GM18511 (cell line): ENCODE data around the gene SHF.
"Not testable (repeated sequence)": the region's sequence is repeated elsewhere in the genome, so short reads cannot be mapped to it uniquely, and the experiment has no call there.

Source experiments
- ATAC-seq: cut with Tn5 transposase; IDR thresholded peaks from one replicate; pipeline ENCODE4 v1.9.1; 2021; ENCODE audit warnings: mild to moderate bottlenecking, moderate library complexity; ENCODE audit not compliant: unreplicated experiment

The SHF gene

DNA sequence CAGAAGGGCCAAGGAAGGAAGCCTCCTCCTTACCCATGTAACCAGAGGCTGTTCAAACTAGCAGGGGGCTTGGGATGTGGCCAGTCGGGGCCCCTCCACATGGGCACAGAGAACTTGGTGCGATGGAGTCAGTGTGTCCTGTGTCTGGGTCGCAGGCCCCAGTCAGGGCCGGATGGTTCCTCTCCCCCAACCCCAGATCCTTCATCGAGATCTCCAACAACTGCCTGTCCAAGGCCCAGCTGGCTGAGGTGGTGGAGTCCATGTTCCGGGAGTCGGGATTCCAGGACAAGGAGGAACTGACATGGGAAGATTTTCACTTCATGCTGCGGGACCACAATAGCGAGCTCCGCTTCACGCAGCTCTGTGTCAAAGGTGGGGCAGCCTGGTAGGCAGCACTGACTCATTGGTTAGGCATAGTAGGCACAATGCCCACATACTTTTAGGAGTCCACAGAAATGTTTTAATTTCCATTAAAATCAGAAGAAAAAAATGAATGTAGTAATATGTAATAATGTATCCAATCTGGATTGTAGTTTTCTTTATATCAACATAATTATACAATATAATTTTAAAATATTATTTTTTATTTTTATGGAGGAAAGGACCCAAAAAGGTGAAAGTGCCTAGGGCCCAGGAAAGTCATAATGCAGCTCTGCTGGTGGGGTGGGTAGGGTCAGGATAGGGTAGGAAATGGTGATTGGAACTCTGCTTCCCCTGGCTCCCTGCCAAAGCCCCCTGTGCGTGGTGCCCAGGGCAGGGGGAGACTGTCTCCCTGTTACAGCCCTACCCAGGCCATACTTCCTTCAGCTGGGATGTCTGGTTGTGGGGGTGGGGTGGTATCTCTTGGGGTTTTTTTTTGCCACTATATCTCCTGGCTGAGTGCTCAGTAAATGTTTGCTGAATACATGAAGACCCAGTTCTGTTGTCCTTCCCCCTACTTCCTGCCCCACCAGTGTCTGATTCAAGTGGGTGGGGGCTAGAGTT is 39.4 kb downstream of the SHF start:
- no peak for ATAC-seq

DNA sequence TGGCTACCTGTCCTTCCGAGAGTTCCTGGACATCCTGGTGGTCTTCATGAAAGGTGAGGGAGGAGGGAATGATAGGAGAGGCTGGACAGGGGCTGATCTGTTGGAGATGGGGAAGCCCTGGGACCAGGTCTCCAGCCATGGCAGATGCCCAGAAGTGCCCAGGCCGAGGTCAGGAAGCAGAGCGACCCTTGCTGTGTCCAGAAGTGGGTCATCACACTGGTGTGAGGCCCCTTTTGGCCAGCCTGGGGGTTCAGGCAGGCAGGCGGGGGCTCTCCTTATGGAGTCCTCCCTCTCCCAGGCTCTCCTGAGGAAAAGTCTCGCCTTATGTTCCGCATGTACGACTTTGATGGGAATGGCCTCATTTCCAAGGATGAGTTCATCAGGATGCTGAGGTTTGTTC is 40.2 kb downstream of the SHF start:
- no peak for ATAC-seq

DNA sequence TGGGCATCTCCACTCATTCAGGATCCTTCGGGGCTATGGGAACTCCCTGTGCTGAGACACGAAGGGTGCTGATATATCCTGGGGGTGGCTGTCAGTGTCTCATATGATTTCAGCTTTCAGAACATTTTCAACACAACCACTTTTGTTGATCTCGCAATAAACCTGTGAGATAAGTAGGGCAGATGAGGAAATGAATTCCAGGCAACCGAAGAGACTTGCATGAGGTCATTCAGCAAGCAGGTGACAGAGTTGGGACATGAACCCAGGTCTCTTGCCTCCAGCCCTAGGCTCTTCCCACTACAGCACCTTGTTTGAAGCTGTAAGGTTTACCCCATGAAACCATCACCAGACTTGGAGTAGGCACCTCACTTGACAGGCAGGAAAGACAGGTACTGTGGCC is 41.4 kb downstream of the SHF start:
- ATAC-seq = no peak

DNA sequence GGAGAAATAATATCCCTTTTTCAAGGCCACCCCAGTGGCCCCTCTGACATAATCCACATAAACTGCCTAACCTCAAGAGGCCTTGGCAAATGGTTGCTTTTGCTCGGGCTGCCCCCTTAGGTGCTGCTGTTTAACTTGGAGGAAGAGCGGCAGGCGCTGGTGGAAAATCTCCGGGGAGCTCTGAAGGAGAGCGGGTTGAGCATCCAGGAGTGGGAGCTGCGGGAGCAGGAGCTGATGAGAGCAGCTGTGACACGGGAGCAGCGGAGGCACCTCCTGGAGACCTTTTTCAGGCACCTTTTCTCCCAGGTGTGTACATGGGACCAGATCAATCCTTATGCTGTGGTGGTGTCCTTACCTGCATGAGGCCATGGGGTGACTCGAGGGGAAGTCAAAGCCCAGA is 43.0 kb downstream of the SHF start:
- ATAC-seq = no peak

DNA sequence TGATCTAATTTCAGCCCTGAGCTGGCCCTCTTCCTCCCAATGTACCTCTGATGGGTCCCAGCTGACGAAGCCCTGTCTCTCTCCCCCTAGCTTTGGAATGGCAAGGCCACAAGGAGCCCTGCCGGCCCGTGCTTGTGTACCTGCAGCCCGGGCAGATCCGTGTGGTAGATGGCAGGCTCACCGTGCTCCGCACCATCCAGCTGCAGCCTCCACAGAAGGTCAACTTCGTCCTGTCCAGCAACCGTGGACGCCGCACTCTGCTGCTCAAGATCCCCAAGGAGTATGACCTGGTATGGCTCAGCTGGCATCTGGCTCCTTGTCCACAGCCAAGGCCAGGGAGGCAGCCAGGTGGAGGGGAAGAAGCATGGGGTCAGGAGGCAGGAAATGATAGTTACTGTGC is 43.8 kb downstream of the SHF start:
- ATAC-seq = no peak

DNA sequence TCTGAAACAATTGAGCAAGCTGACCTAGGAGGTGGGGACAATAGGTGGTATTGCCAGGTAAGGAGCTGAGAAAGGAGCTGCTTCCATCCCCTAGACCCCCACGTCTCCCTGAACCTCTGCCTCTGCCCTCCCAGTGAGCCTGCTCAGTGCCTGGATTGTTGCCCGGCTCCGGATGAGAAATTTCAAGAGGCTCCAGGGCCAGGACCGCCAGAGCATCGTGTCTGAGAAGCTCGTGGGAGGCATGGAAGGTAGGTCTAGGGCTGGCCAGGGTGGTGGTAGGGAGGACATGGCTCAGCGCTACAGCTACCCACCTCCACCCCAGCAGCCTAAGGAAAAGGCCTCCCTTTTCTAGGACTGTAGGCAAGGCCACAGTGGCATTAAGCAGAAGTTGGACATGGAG is 44.7 kb downstream of the SHF start:
- no peak for ATAC-seq

DNA sequence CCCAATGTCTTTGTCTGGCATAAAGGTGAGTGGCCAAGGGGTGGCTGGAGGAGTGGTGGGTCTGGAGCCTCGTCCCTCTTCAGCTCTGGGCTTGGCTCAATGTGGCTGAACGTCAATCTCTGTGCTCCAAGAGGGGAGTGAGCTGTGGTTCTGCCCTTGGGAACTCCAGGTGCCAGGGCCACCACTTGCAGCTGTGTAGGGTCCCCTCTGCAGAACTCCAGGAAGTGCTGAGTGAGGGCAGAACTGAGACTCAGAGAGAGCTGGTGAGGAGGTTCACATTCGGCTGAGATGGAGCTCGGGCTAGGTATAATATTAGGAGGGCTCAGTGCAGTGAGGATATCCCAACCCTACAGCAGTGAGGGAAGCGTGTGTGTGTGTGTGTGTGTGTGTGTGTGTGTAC is 46.4 kb downstream of the SHF start:
- no peak for ATAC-seq

DNA sequence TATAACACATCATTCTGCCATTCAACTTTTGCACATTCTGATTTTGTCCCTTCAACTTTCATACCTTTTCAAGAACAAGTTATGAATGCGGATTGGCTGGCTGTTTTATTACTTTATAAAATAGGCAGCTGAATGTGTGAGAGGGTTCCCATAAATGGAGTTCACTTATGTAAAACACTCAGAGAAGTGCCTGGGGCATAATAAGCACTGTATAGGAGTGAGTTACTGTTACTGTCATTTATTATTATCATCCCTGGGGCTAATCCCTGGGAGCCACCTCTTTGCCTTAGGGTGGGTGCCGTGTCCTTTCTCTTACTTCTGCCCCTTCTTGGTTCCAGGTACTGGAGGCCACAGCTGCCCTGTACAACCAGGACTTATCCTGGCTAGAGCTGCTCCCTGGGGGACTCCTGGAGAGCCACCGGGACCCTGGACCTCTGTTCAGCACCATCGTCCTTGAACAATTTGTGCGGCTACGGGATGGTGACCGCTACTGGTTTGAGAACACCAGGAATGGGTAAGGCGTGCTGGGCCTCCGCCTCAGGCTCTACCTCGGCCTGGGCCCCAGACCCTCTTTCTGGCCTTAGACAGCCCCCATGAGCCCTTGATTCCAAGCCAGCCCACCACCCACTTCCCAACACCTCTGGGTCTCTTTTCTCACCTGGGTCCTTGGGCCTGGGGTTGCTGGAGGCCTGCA is 47.1 kb downstream of the SHF start:
- no peak for ATAC-seq

DNA sequence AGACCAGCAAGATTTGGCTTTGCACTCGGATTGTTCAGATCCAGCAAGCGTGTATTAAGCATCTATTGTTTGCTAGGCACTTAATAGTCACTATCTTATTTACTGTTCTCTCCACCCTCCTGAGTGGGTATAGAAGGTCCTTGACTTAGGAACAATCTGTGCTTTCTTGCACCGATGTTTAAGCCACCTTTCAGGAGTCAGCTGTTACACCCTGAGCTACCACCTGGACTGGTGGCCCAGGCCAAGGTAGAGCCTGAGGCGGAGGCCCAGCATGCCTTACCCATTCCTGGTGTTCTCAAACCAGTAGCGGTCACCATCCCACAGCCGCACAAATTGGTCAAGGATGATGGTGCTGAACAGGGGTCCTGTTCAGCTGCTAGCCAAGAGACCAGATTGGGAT is 48.0 kb downstream of the SHF start:
- no peak for ATAC-seq

DNA sequence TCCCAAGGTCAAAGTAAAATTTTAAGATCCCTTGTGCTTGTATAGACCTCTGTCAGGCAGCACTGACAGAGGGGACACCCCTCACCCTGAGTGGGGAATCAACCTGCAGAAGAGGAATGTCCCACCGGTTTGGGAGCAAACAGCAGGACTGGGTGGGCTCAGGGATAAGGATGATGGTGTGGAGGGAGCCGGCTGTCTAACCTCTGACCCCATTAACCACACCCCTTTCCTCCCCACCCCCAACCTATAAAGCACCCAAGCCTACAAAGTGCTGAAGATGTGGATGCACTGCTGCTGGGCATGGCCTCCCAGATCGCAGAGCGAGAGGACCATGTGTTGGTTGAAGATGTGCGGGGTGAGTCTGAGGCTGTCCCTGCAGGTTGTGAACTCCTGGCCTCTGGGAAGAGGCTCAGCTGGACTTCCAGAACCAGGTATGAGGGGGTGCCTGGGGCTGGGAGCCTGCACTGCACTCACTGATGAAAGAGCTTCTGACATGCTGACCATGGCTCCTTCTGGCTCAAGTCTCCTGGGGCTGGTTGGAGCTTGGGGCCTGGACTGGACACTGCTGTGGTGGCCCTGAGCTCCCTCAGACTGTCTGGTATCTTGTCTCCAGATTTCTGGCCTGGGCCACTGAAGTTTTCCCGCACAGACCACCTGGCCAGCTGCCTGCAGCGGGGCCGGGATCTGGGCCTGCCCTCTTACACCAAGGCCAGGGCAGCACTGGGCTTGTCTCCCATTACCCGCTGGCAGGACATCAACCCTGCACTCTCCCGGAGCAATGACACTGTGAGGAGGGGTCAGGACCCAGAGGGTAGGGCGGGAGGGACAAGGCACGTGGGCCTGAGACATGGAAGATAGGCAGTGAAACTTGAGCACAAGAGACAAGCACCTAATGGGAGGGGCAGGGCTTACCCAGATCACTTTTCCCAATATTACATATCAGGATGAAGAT is 48.7 kb downstream of the SHF start:
- no peak for ATAC-seq

DNA sequence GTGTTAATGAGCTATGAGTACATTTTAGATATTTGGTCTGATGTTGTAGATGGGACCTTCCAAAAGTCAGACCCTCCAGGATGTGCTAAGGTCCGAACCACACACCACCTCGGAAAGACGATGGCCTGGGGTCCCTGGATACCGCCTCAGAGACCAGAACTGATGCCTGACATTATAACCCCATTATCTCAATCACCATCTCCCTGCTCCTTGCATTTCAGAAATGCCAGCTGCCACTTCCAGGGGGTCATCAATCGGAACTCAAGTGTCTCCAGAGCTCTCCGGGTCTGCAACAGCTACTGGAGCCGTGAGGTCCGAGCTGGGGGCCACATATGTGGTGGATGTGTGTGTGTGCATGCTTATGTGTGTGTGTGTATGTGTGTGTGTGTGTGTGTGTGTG is 50.1 kb downstream of the SHF start:
- no peak for ATAC-seq

DNA sequence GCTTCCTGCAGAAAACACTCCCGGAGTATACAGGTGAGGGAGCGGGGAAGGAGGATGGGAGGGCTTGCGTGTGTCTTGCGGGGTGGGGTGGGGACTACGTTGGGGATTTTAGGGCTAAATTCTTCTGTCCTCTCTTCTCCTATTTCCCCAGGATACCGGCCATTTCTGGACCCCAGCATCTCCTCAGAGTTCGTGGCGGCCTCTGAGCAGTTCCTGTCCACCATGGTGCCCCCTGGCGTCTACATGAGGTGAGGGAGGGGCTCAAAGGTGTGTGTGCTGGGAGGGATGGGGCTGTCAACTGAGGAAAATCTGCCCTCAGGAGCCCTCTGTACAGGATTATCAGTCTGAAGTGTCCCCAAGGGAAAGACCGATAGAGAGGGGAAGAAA is 51.4 kb downstream of the SHF start:
- ATAC-seq = no peak

DNA sequence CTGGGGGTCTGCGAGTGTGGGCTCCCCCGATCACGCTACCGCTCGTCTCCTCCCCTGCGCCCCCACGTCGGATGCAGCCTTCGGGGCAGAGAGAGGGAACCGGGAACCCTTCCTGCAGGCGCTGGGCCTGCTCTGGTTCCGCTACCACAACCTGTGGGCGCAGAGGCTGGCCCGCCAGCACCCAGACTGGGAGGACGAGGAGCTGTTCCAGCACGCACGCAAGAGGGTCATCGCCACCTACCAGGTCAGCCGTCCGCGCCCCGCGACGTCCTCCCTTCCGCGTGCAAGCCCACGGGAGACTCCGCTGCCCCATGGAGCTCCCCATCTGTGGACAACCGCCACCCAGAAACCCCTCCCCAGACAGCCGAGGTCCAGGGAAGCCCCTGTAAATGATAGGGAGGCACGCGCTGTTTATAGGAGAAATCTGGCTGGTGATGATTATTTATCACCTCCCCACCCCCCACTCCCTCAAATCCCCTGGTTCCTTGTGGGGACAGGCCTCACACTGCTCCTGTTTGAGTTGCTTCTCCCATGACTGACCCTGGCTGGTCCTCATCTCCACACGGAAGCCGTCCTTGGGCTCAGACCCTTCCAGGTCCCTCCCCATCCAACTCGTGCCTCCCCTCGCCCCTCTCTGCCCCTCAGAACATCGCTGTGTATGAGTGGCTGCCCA is 51.9 kb downstream of the SHF start:
- not testable (repeated sequence) for ATAC-seq

DNA sequence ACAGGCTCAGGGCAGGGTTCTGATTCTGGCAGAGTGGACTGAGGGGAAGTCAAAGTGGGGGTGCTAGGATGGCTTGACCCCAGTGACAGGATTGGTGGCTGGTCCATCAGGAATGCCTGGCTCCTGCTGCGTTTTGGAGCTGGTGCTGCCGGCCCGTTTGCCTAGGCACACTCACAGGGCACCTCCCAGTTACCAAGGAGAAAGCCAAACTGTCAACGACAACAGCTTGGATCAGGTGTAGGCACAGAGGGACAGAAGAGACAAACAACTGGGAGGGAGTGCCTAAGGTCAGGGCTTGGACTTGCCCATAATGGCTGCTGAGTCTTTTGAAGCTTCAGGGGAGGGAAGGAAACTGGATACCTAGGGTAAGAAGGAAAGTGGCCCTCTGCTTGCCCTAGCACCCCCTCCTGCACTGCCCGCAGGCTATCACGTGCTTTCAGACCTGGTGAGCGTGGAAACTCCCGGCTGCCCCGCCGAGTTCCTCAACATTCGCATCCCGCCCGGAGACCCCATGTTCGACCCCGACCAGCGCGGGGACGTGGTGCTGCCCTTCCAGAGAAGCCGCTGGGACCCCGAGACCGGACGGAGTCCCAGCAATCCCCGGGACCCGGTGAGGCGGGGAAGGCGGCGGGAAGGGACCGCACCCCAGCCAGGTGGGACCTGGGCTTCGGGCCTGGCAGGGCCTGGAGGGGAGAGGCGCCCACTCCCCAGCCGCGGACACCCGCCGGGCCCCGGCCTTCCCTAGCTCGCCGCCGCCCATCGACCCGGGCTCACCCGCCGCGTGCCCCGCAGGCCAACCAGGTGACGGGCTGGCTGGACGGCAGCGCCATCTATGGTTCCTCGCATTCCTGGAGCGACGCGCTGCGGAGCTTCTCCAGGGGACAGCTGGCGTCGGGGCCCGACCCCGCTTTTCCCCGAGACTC is 52.8 kb downstream of the SHF start:
- no peak for ATAC-seq

DNA sequence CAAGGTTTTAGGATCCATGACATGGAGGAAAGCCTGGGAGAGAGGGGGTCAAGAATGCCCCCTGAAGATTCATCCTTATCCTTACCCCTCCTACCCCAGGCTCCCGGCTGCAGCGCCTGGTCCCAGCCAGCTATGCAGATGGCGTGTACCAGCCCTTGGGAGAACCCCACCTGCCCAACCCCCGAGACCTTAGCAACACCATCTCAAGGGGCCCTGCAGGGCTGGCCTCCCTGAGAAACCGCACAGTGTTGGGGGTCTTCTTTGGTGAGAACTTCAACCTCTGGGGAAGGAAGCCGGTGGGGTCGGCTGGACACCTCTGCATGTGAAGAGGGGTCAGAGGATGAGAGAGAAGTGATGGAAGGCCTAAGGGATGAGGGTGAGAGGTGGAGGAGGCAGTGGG is 53.7 kb downstream of the SHF start:
- no peak for ATAC-seq

DNA sequence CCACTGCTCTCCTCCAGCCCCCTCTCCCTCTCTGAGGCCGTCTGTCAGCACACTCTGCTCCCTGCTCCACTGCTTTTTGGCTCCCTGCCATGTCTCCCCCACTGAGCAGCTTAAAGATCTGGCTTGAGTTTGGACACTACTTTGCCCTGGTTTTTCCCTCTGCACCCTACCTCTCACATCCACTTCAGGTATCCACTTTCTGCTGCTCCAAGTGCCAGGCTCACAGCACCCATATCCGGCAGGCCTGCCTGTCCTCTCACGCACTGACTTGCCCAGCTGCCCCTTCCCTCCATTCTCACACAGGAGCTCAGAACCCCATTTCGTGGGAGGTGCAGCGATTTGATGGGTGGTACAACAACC is 54.2 kb downstream of the SHF start:
- ATAC-seq = no peak

DNA sequence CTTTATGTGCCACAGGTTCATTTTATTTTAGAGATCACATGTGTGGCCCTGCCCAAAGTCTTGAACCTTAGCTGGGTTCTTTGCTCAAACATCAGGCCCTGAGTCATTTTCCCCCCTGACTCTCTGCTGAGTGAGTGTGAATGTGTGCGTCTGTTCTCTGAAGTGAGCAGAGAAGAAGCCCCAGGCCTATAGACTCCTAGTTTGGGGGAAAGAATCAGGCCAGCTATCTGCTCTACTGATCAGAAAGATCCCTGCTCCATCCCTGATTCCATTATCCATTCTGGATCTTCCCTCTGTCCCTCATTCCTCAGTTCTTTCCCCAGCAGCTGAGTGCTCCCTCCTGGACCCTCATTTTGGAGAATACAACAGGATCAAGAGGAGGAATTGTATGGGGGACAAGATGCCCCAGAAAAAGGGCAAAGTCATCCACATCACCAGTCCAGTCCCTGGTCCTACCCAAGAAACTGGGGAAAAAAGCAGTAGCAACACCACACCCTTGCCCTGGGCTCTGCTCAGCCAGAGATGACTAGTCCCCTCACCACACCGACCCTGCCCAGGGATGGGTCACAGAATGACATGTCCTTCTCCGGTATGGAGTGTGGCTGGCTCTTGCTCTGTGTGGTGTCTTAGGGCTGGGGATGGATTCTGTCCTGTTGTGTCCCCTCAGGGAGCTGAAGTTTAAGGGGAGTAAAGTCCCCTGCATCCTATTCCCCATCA is 54.8 kb downstream of the SHF start:
- ATAC-seq = no peak

DNA sequence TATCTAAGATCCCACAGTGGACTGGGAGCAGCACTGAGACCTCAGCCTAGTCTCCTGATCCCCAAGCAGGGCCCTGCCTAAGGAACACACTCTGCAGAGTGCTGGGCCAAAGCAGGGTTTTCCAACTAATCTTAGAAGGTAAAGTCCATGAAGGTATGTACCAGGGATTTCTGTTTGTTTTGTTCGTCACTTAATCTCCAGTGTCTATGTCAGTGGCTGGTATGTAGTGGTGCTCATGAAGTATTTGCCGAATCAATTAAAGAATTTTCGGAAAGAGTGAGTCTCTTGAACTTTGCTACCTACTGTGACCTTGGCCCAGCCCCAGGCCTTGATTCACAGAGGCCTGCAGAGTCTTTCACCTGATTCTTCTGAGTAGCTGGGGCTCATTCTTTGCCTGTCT is 56.3 kb downstream of the SHF start:
- ATAC-seq = no peak
